Nephron progenitor cell (in vitro differentiated cells): ENCODE measurements around the gene SOX15.
A peak's percentile ranks its signal among the peaks of the same experiment; 100 is the strongest.
"Not testable (repeated sequence)": the region's sequence is repeated elsewhere in the genome, so short reads cannot be mapped to it uniquely, and the experiment has no call there.

ENCODE experiments used
- DNase-seq: peaks from one replicate; pipeline ENCODE4 v3.0.0; 2021
- H3K27ac Mint-ChIP-seq: 2 replicates; pipeline ENCODE4 v1.8.0; 2021; ENCODE audit warnings: mild to moderate bottlenecking, moderate library complexity, mixed read lengths
- H3K27me3 Mint-ChIP-seq: 2 replicates; pipeline ENCODE4 v1.8.0; 2021; ENCODE audit warnings: mild to moderate bottlenecking, low read depth, mixed read lengths; ENCODE audit not compliant: poor library complexity
- H3K36me3 Mint-ChIP-seq: 2 replicates; pipeline ENCODE4 v1.8.0; 2021; ENCODE audit warnings: low read depth, mixed read lengths
- H3K4me1 Mint-ChIP-seq: 2 replicates; pipeline ENCODE4 v1.8.0; 2021; ENCODE audit warnings: mixed read lengths
- H3K4me3 Mint-ChIP-seq: 2 replicates; pipeline ENCODE4 v1.8.0; 2021; ENCODE audit warnings: mild to moderate bottlenecking, moderate library complexity, mixed read lengths
- H3K9me3 Mint-ChIP-seq: 2 replicates; pipeline ENCODE4 v1.8.0; 2021; ENCODE audit warnings: mild to moderate bottlenecking, moderate library complexity, mixed read lengths
- TF ChIP-seq, protein P1 (sequence below): fragments of 200-600 bp; sonication (generic); IDR thresholded peaks from 2 replicates; pipeline ENCODE4 v1.5.0; 2021; ENCODE audit warnings: antibody characterized with exemption

SOX15 gene

GRCh38 chr17:7613769-7614424, 24.0 kb upstream of the SOX15 start:
- H3K27ac Mint-ChIP-seq: peak overlapping the region; percentile 98
- H3K9me3 Mint-ChIP-seq: no peaks in the 10 kb centered on the region
- H3K4me1 Mint-ChIP-seq: peaks cover 40% of the 10 kb centered on the region
- peaks cover 10% of the 10 kb centered on the region for H3K27me3 Mint-ChIP-seq
- TF ChIP-seq, protein P1, sequence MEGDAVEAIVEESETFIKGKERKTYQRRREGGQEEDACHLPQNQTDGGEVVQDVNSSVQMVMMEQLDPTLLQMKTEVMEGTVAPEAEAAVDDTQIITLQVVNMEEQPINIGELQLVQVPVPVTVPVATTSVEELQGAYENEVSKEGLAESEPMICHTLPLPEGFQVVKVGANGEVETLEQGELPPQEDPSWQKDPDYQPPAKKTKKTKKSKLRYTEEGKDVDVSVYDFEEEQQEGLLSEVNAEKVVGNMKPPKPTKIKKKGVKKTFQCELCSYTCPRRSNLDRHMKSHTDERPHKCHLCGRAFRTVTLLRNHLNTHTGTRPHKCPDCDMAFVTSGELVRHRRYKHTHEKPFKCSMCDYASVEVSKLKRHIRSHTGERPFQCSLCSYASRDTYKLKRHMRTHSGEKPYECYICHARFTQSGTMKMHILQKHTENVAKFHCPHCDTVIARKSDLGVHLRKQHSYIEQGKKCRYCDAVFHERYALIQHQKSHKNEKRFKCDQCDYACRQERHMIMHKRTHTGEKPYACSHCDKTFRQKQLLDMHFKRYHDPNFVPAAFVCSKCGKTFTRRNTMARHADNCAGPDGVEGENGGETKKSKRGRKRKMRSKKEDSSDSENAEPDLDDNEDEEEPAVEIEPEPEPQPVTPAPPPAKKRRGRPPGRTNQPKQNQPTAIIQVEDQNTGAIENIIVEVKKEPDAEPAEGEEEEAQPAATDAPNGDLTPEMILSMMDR: no peak
- H3K4me3 Mint-ChIP-seq: peak overlapping the region; percentile 93
- H3K36me3 Mint-ChIP-seq: peaks cover 21% of the 10 kb centered on the region
- no peak for DNase-seq

GRCh38 chr17:7612294-7612640, 22.4 kb upstream of the SOX15 start:
- H3K27ac Mint-ChIP-seq: peak overlapping the region; percentile 9
- peaks cover 40% of the 10 kb centered on the region for H3K4me1 Mint-ChIP-seq
- H3K4me3 Mint-ChIP-seq: peak overlapping the region; percentile 93
- no peaks in the 10 kb centered on the region for H3K9me3 Mint-ChIP-seq
- H3K27me3 Mint-ChIP-seq: peaks cover 6% of the 10 kb centered on the region
- peaks cover 24% of the 10 kb centered on the region for H3K36me3 Mint-ChIP-seq
- no peak for DNase-seq
- TF ChIP-seq, protein P1: no peak

DNA sequence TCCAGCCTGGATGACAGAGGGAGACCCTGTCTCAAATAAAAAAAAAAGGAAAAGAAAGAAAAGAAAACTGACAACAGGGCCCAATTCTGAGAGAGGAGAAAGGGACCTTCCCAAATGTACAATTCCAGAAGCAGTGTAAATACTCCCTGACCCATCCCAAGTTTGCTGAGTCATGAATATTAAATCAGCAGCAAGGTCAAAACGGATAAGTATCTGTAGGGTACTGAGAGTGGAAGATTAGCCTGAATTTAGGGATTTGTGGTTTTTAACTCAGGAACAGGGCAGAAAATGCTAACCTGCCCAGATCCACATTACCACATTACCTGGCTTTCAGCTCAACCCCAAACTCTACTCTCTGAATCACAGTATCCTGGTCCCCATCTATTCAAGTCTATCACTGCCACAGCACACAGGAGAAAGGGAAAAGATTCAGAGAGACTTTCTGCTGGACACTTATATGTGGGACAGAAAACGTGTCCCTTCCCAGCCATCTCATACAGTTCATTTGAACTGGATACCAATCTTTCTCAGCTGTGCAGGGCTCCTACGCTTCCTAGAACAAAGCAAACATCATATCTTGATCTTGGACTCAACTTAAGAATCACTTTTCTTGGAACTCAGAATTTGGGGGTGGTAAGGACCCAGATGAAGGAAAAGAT, 21.9 kb upstream of the SOX15 start:
- DNase-seq: no peak
- TF ChIP-seq, protein P1: no peak
- H3K27ac Mint-ChIP-seq: peak overlapping the region; percentile 9
- peak overlapping the region; percentile 93 for H3K4me3 Mint-ChIP-seq
- peaks cover 24% of the 10 kb centered on the region for H3K36me3 Mint-ChIP-seq
- H3K9me3 Mint-ChIP-seq: no peaks in the 10 kb centered on the region
- H3K4me1 Mint-ChIP-seq: peaks cover 40% of the 10 kb centered on the region
- peaks cover 6% of the 10 kb centered on the region for H3K27me3 Mint-ChIP-seq

- Mint-ChIP-seq H3K27me3 (peaks cover 6% of the 10 kb centered on the region), H3K4me3 (peak overlapping the region; percentile 38), H3K4me1 (peaks cover 40% of the 10 kb centered on the region), H3K27ac (no peak overlapping the region), H3K36me3 (peaks cover 33% of the 10 kb centered on the region), H3K9me3 (no peaks in the 10 kb centered on the region)
- DNase-seq: no peak
- TF ChIP-seq, protein P1: no peak
These were observed 20.7 kb upstream of the SOX15 start for GRCh38 chr17:7610641-7611040.

- Mint-ChIP-seq H3K4me3 (no peak overlapping the region), H3K36me3 (peaks cover 55% of the 10 kb centered on the region), H3K27me3 (peaks cover 6% of the 10 kb centered on the region), H3K27ac (no peak overlapping the region), H3K4me1 (peaks cover 12% of the 10 kb centered on the region), H3K9me3 (no peaks in the 10 kb centered on the region)
- TF ChIP-seq, protein P1: no peak
- DNase-seq: no peak
These were observed 16.4 kb upstream of the SOX15 start for GRCh38 chr17:7606280-7606679.

GRCh38 chr17:7597561-7597960, 7.7 kb upstream of the SOX15 start:
- H3K36me3 Mint-ChIP-seq: peaks cover 72% of the 10 kb centered on the region
- H3K4me3 Mint-ChIP-seq: not testable (repeated sequence)

More at GRCh38 chr17:7597561-7597960, 7.7 kb upstream of the SOX15 start:
- H3K9me3 Mint-ChIP-seq, H3K27ac Mint-ChIP-seq, H3K27me3 Mint-ChIP-seq, DNase-seq: not testable (repeated sequence)
- peaks cover 18% of the 10 kb centered on the region for H3K4me1 Mint-ChIP-seq
